ENCODE results near the gene CDRT15L2.

- TF ChIP-seq POLR2A (IDR thresholded peaks at IDR 0.05) = no peak
- TF ChIP-seq, protein P1, sequence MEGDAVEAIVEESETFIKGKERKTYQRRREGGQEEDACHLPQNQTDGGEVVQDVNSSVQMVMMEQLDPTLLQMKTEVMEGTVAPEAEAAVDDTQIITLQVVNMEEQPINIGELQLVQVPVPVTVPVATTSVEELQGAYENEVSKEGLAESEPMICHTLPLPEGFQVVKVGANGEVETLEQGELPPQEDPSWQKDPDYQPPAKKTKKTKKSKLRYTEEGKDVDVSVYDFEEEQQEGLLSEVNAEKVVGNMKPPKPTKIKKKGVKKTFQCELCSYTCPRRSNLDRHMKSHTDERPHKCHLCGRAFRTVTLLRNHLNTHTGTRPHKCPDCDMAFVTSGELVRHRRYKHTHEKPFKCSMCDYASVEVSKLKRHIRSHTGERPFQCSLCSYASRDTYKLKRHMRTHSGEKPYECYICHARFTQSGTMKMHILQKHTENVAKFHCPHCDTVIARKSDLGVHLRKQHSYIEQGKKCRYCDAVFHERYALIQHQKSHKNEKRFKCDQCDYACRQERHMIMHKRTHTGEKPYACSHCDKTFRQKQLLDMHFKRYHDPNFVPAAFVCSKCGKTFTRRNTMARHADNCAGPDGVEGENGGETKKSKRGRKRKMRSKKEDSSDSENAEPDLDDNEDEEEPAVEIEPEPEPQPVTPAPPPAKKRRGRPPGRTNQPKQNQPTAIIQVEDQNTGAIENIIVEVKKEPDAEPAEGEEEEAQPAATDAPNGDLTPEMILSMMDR (IDR thresholded peaks at IDR 0.05) = no peak
- TF ChIP-seq POLR2AphosphoS5 (IDR thresholded peaks at IDR 0.05) = no peak
- TF ChIP-seq EP300 (IDR thresholded peaks at IDR 0.05) = no peak
Observed at GRCh38 chr17:20562587-20562986, 16.9 kb upstream of the CDRT15L2 start.

All from stomach (tissue), 4 donors.